ENCODE measurements around the gene RSPH9.

Gene RSPH9

GRCh38 chr6:43644940-43645612 lies at the start of gene RSPH9:
Gene RSPH9, plus strand, starts transcription at chr6:43645036. Its CDS starts 63 bp downstream, at chr6:43645099.
- DNase-seq: no peak

- DNase-seq: no peak
Measured at GRCh38 chr6:43600595-43600994, 44.2 kb upstream of the RSPH9 start.

GRCh38 chr6:43604174-43604573 lies 40.7 kb upstream of the RSPH9 start:
- DNase-seq: no peak

GRCh38 chr6:43606019-43606418 lies 38.8 kb upstream of the RSPH9 start:
- no peak for DNase-seq

- DNase-seq: peak; percentile 34
Measured at GRCh38 chr6:43608310-43608763, 36.5 kb upstream of the RSPH9 start.

GRCh38 chr6:43608807-43609206 lies 36.0 kb upstream of the RSPH9 start:
- DNase-seq: no peak

GRCh38 chr6:43609402-43609801 lies 35.4 kb upstream of the RSPH9 start:
- DNase-seq: no peak

- no peak for DNase-seq
Measured at GRCh38 chr6:43610431-43610830, 34.4 kb upstream of the RSPH9 start.

GRCh38 chr6:43613721-43614395 lies 31.0 kb upstream of the RSPH9 start:
- no peak for DNase-seq

GRCh38 chr6:43614396-43614730 lies 30.5 kb upstream of the RSPH9 start:
- no peak for DNase-seq

GRCh38 chr6:43616725-43617472 lies 27.9 kb upstream of the RSPH9 start:
- no peak for DNase-seq

GRCh38 chr6:43621078-43621835 lies 23.6 kb upstream of the RSPH9 start:
- no peak for DNase-seq

- no peak for DNase-seq
Measured at GRCh38 chr6:43621836-43622180, 23.0 kb upstream of the RSPH9 start.

GRCh38 chr6:43622541-43622940 lies 22.3 kb upstream of the RSPH9 start:
- no peak for DNase-seq

GRCh38 chr6:43623880-43624785 lies 20.7 kb upstream of the RSPH9 start:
- no peak for DNase-seq

GRCh38 chr6:43624786-43625288 lies 20.0 kb upstream of the RSPH9 start:
- DNase-seq: no peak

GRCh38 chr6:43625393-43625992 lies 19.3 kb upstream of the RSPH9 start:
- no peak for DNase-seq

- peak; percentile 86 for DNase-seq
Measured at GRCh38 chr6:43627008-43627825, 17.6 kb upstream of the RSPH9 start.

GRCh38 chr6:43628393-43629103 lies 16.3 kb upstream of the RSPH9 start:
- no peak for DNase-seq

- peak; percentile 96 for DNase-seq
Measured at GRCh38 chr6:43629104-43629504, 15.7 kb upstream of the RSPH9 start, which contains the start of gene GTPBP2. Gene GTPBP2, minus strand, starts transcription at chr6:43629264. Its CDS starts 102 bp downstream, at chr6:43629162.
